Karpas-422 (cell line): ENCODE measurements around the gene UBN1. TPM values are rescaled to one million over a fixed set of nuclear protein-coding genes. Genes with fewer than 3 reads are reported as not detected.

Source experiments
- DNase-seq: peaks from one replicate; pipeline ENCODE4 v3.0.0-alpha.2; 2015
- H2AFZ ChIP-seq: fragments of 200-600 bp; sonication (generic); 2 replicates; pipeline ENCODE4 v1.6.1; 2014; ENCODE audit warnings: antibody characterized with exemption, low read length, mixed read lengths
- H3K27ac ChIP-seq: fragments of 200-600 bp; sonication (generic); 2 replicates; pipeline ENCODE4 v1.5.1; 2014; ENCODE audit warnings: mild to moderate bottlenecking, low read length, moderate library complexity
- H3K27me3 ChIP-seq: fragments of 200-600 bp; sonication (generic); 2 replicates; pipeline ENCODE4 v1.6.1; 2014; ENCODE audit warnings: low read length, mixed read lengths
- H3K36me3 ChIP-seq: fragments of 200-600 bp; sonication (generic); 2 replicates; pipeline ENCODE4 v1.6.1; 2014; ENCODE audit warnings: low read length, mixed read lengths; ENCODE audit not compliant: insufficient read depth
- H3K4me1 ChIP-seq: fragments of 200-600 bp; sonication (generic); 2 replicates; pipeline ENCODE4 v1.6.1; 2014; ENCODE audit warnings: mild to moderate bottlenecking, low read length, mixed read lengths
- H3K4me2 ChIP-seq: fragments of 200-600 bp; sonication (generic); 2 replicates; pipeline ENCODE4 v1.6.1; 2014; ENCODE audit warnings: low read length, low read depth, mild to moderate bottlenecking; ENCODE audit not compliant: poor library complexity, severe bottlenecking
- H3K4me3 ChIP-seq: fragments of 200-600 bp; sonication (generic); 2 replicates; pipeline ENCODE4 v1.5.1; 2014; ENCODE audit warnings: mild to moderate bottlenecking, antibody characterized with exemption, low read length, mixed read lengths
- H3K79me2 ChIP-seq: fragments of 200-600 bp; sonication (generic); 2 replicates; pipeline ENCODE4 v1.6.1; 2014; ENCODE audit warnings: mild to moderate bottlenecking, low read length, mixed read lengths
- H3K9ac ChIP-seq: fragments of 200-600 bp; sonication (generic); 2 replicates; pipeline ENCODE4 v1.6.0; 2014; ENCODE audit warnings: low read length
- H3K9me2 ChIP-seq: fragments of 200-600 bp; sonication (generic), shearing (Covaris generic); replicated peaks from 2 replicates; pipeline ENCODE4 v1.6.0; 2014; ENCODE audit warnings: mild to moderate bottlenecking, low read length, moderate library complexity; ENCODE audit not compliant: insufficient read depth
- H3K9me3 ChIP-seq: fragments of 300-700, 200-600 bp; sonication (generic); 2 replicates; pipeline ENCODE4 v1.6.1; 2014; ENCODE audit warnings: low read length, mixed read lengths
- H4K20me1 ChIP-seq: fragments of 200-600 bp; sonication (generic); 2 replicates; pipeline ENCODE4 v1.6.1; 2014; ENCODE audit warnings: mild to moderate bottlenecking, antibody characterized with exemption, low read length, low read depth; ENCODE audit not compliant: insufficient read depth
- total RNA-seq: library from RNA; depleted of rRNA; stranded (reverse); fragments of >200 nt; shearing (Covaris generic); gene quantifications from 2 replicates; pipeline ENCODE4 v1.2.3, GENCODE V29; 2014; ENCODE audit warnings: low replicate concordance

The UBN1 gene
- total RNA-seq, 1 experiment from 2014 or later = 21.7 TPM

DNA sequence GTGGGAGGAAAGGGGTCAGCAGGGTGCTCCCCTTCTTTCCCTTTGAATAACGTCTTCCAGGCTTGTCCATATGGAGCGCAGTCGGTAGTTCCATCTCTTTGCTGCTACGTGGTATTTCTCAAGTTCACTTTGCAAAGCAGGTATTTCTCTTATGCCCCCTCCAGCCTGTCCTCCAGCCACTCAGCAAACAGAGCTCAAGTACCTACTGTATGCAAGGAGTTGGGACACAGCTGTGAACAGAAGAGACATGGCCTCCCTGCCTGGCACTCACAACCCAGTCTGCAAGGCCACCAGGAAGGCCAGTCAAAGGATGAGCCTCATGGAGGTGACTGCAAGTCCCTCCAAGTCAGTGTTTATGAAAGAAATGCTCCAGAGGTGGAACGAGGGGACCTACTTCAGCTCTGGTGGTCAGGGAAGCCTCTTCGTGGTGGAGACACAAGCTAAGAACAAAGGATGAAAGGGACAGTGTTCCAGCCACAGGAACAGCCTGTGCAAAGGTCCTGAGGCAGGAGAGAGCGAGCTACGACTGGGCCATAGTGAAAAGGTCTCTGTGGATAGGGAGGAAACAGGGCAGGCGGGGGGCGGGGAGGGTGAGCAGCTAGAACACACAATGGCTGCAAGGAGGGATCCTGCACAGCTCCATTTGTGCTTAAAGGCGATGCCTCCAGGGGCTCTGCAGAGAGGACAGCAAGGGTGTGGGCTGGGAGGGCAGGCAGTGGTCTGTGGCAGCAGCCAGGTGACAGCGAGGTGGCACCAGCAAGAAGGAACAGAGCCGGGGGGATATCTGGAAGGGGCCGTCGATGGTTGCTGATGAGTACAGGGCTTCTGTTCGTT lies 57.0 kb downstream of the UBN1 start:
- H3K9me3 ChIP-seq = no peaks in the 10 kb centered on the region
- peaks cover 2% of the 10 kb centered on the region; the same call in 1 of the 2 replicates for H3K4me1 ChIP-seq
- H3K79me2 ChIP-seq = no peaks in the 10 kb centered on the region
- H3K27ac ChIP-seq = no peak overlapping the region
- no peak for DNase-seq
- no peaks in the 10 kb centered on the region for H3K36me3 ChIP-seq
- H4K20me1 ChIP-seq = no peaks in the 10 kb centered on the region
- H2AFZ ChIP-seq = no peak overlapping the region
- no peaks in the 10 kb centered on the region for H3K9me2 ChIP-seq
- no peak overlapping the region for H3K4me3 ChIP-seq
- H3K27me3 ChIP-seq = no peaks in the 10 kb centered on the region
- no peak overlapping the region for H3K4me2 ChIP-seq
- H3K9ac ChIP-seq = no peak overlapping the region

DNA sequence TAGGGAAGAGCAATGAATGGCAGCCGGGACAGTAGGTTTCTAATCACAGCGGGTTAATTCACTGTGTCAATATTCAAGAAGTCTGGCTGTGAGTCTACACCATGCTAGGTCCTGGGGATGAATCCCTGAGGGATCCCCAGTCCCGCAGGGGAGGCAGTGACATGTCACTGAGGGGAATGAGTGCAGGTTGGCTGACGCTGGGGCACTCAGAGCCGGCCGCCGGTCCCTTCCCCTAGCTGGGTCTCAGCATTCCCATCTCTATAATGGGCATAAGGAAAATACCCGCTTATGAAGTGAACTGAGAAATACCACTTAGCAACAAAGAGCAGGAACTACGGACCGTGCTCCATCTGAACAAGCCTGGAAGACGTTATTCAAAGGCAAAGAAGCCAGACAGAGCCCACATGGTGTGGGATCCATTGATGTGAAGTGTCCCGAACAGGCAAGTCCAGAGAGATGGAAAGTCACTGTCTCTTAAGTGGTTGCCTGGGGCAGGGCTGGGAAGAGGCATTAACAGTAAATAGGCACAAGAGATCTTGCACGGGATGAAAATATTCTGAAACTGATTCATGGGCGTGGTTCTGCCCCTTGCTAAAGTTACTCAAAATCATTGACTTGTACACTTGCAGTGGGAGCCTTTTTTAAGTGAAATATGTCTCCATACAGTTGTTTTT lies 57.8 kb downstream of the UBN1 start:
- H2AFZ ChIP-seq = no peak overlapping the region
- no peaks in the 10 kb centered on the region for H4K20me1 ChIP-seq
- H3K4me3 ChIP-seq = no peak overlapping the region
- H3K9me2 ChIP-seq = no peaks in the 10 kb centered on the region
- no peak for DNase-seq
- no peak overlapping the region for H3K9ac ChIP-seq
- no peak overlapping the region for H3K27ac ChIP-seq
- no peaks in the 10 kb centered on the region for H3K27me3 ChIP-seq
- no peaks in the 10 kb centered on the region for H3K79me2 ChIP-seq
- no peaks in the 10 kb centered on the region for H3K36me3 ChIP-seq
- H3K4me2 ChIP-seq = no peak overlapping the region
- no peaks in the 10 kb centered on the region for H3K9me3 ChIP-seq
- peaks cover 2% of the 10 kb centered on the region; the same call in 1 of the 2 replicates for H3K4me1 ChIP-seq

DNA sequence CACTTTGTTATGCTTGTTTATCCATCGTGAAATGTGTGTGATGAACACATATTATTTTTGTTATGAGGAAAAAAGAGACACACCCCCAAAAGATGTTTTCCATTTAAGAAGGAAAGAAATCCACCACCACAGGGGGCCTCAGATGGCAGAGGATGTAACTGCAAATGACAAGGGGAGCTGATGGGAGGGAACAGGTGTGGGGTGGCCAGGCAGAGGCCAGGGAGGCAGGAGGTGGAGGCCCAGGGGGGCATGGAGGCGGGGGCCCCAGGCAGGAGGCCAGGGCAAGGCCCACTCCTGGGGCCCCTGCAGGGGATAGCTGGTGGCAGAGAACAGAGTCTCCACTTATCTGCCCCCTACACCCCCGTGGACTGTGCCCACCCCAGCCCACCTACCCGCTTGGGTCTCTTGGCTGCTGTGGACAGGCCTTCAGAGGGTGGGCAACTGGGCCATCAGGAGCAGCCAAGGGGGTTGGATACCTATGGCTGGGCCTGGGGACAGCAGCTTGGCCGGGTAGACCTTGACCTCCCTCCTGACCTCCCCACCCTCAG lies 61.6 kb downstream of the UBN1 start:
- peaks cover 2% of the 10 kb centered on the region; the same call in 1 of the 2 replicates for H3K4me1 ChIP-seq
- no peak overlapping the region for H3K4me3 ChIP-seq
- no peaks in the 10 kb centered on the region for H3K9me3 ChIP-seq
- no peaks in the 10 kb centered on the region for H3K36me3 ChIP-seq
- H3K27ac ChIP-seq = no peak overlapping the region
- H2AFZ ChIP-seq = no peak overlapping the region
- no peaks in the 10 kb centered on the region for H3K27me3 ChIP-seq
- no peaks in the 10 kb centered on the region for H4K20me1 ChIP-seq
- H3K4me2 ChIP-seq = no peak overlapping the region
- H3K79me2 ChIP-seq = no peaks in the 10 kb centered on the region
- no peak overlapping the region for H3K9ac ChIP-seq
- no peak for DNase-seq
- H3K9me2 ChIP-seq = no peaks in the 10 kb centered on the region

DNA sequence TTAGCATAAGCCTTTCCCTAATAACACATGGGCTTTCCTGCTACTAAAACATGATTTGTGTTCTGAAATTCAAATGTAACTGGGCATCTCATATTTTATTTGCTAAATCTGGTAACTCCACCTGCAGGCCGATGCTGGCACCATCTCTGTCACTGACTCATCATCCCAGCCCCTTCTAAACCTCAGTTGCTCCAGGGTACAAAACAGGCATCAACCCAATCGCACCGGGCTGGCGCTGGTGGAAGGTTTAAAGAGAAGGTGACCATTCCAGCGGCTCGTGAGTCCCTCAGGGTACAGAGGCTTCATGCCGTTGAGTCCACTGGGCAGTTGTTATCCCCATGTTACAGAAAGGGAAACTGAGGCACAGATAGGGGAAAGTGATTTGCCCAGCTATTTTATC lies 62.5 kb downstream of the UBN1 start:
- DNase-seq = no peak

DNA sequence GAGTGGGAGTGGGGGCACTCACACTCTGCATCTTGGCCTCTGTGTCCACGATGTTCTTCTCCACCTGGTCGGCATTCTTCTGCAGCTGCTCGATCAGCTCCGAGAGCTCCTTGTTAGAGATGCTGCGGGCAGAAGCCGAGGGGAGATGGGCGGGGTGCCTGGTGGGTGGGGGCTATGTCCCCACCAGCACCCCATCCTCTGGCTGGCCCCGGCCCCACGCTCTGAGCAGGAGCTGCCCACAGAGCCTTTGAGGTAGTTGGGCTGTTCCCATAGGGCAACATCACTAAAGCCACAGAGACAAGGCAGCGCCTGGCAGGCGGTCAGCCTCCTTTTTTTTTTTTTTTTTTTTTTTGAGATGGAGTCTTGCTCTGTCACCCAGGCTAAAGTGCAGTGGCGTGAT lies 63.5 kb downstream of the UBN1 start:
- DNase-seq = no peak
- Histone ChIP-seq H3K9me2 (no peaks in the 10 kb centered on the region), H3K36me3 (no peaks in the 10 kb centered on the region), H3K27me3 (no peaks in the 10 kb centered on the region), H3K4me3 (no peak overlapping the region), H3K9ac (no peak overlapping the region), H3K79me2 (no peaks in the 10 kb centered on the region), H3K27ac (no peak overlapping the region), H3K4me1 (peaks cover 2% of the 10 kb centered on the region; the same call in 1 of the 2 replicates), H3K9me3 (no peaks in the 10 kb centered on the region), H2AFZ (no peak overlapping the region), H4K20me1 (no peaks in the 10 kb centered on the region), H3K4me2 (no peak overlapping the region)

More for the DNA sequence above, 62.5 kb downstream of the UBN1 start:
- no peak overlapping the region for H3K27ac ChIP-seq
- H3K9me3 ChIP-seq = no peaks in the 10 kb centered on the region
- no peaks in the 10 kb centered on the region for H3K36me3 ChIP-seq
- H3K27me3 ChIP-seq = no peaks in the 10 kb centered on the region
- no peaks in the 10 kb centered on the region for H3K79me2 ChIP-seq
- no peak overlapping the region for H2AFZ ChIP-seq
- no peak overlapping the region for H3K9ac ChIP-seq
- no peak overlapping the region for H3K4me2 ChIP-seq
- no peaks in the 10 kb centered on the region for H4K20me1 ChIP-seq
- H3K4me3 ChIP-seq = no peak overlapping the region
- H3K9me2 ChIP-seq = no peaks in the 10 kb centered on the region
- peaks cover 2% of the 10 kb centered on the region; the same call in 1 of the 2 replicates for H3K4me1 ChIP-seq

DNA sequence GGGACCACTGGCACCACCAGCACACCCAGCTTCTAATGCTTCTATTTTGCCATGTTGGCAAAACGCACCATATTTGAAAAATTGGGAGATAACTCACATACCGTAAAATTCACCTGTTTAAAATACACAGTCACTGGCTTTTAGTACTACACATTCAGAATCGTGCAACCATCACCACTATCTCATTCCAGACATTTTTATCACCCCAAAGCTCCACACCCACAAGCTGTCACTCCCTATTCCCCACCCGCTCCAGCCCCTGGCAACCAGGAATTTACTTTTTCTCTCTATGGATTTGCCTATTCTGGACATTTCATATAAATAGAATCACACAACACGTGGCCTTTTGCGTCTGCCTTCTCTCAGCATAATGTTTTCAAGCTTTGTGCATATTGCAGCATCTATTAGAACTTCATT lies 64.7 kb downstream of the UBN1 start:
- DNase-seq = no peak
- no peaks in the 10 kb centered on the region for H3K9me3 ChIP-seq
- no peak overlapping the region for H2AFZ ChIP-seq
- H3K79me2 ChIP-seq = no peaks in the 10 kb centered on the region
- no peak overlapping the region for H3K4me3 ChIP-seq
- H3K27me3 ChIP-seq = no peaks in the 10 kb centered on the region
- H3K9me2 ChIP-seq = no peaks in the 10 kb centered on the region
- H3K4me1 ChIP-seq = no peaks in the 10 kb centered on the region
- no peak overlapping the region for H3K27ac ChIP-seq
- no peaks in the 10 kb centered on the region for H3K36me3 ChIP-seq
- no peak overlapping the region for H3K9ac ChIP-seq
- H4K20me1 ChIP-seq = no peaks in the 10 kb centered on the region
- no peak overlapping the region for H3K4me2 ChIP-seq

DNA sequence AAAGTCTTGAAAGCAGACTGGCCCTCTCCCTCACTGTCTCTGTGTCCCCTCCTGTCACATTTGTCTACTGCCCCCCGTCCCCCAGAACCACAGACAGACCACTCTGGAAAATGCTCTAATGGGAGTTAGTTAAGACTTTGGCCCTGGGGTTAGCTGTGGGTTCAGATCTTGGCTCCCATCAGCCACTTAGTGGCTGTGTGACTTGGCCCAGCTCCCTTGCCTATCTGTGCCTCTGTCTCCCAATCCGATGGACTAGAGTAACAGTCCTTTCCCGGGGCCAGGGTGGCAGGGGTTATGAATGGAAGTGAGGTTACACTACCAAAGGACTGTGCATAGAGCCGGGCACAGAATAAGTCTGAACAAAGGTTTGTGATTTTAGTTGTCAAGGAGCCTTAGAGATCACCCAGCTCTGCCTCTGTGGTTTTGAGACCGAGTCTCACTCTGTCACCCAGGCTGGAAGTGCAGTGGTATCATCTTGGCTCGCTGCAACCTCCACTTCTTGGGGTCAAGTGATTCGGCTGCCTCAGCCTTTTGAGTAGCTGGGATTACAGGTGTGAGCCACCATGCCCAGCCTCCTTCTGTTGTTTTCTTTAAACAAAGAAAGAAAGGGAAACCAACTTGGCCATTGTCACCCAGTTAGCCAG lies 66.0 kb downstream of the UBN1 start:
- no peaks in the 10 kb centered on the region for H3K36me3 ChIP-seq
- H3K27me3 ChIP-seq = no peaks in the 10 kb centered on the region
- H3K27ac ChIP-seq = no peak overlapping the region
- no peaks in the 10 kb centered on the region for H3K79me2 ChIP-seq
- H3K9me2 ChIP-seq = no peaks in the 10 kb centered on the region
- no peak overlapping the region for H3K4me2 ChIP-seq
- no peak overlapping the region for H2AFZ ChIP-seq
- H4K20me1 ChIP-seq = no peaks in the 10 kb centered on the region
- DNase-seq = no peak
- H3K9me3 ChIP-seq = no peaks in the 10 kb centered on the region
- no peak overlapping the region for H3K4me3 ChIP-seq
- no peak overlapping the region for H3K9ac ChIP-seq
- H3K4me1 ChIP-seq = no peaks in the 10 kb centered on the region
